Right renal cortex interstitium (tissue), 3 donors: Measurements from ENCODE around the gene CDK4. TPM values are rescaled to one million over a fixed set of nuclear protein-coding genes. Genes with fewer than 3 reads are reported as not detected.

ENCODE experiments used
- DNase-seq, 3 donors: peaks; one replicate each; pipeline ENCODE4 v3.0.0-alpha.2; 2013; ENCODE audit warnings: low read depth in 3 of 3, low spot score in 2 of 3
- polyA plus RNA-seq, 3 donors: library from polyadenylated mRNA; unstranded; fragments of 120-200 nt; gene quantifications; one replicate each; pipeline ENCODE4 v1.2.1, GENCODE V29; 2013; ENCODE audit not compliant: insufficient read length in 3 of 3

CDK4 gene
- polyA plus RNA-seq, 3 donors: 219 to 251 (median 232) TPM

DNA sequence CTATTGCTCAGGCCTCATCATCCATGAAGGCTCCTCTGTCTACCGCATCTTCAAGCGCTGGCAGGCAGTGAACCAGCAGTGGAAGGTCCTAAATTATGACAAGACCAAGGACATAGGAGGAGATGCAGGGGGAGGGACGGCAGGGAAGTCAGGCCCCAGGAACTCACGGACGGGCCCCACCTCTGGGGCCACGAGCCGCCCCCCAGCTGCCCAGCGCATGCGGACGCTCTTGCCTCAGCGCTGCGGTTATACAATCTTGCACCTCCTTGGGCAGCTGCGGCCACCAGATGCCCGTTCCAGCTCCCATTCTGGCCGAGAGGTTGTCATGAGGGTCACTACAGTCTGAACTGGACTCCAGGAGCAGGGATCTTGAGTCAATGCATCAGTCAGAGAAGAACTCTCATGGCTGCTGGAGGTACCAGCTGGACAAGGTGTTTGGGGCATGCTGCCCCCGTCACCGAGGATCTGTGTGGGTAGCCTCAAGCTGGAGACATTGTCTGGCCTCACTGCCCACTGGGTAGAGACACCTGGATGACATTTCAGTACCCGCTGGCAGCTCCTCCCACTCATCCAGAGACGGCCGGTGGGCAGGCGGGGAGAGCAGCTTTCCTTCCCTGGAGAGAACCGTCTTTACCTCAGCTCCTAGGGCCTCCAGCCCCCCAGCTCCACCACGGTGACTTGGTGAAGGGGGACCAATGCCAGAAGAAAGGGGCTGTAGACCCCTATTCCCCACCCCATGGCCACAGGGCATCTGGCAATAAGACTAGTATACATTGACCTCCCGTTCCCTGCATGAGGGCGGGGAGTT is 6.6 kb upstream of the CDK4 start:
- no peak for DNase-seq

DNA sequence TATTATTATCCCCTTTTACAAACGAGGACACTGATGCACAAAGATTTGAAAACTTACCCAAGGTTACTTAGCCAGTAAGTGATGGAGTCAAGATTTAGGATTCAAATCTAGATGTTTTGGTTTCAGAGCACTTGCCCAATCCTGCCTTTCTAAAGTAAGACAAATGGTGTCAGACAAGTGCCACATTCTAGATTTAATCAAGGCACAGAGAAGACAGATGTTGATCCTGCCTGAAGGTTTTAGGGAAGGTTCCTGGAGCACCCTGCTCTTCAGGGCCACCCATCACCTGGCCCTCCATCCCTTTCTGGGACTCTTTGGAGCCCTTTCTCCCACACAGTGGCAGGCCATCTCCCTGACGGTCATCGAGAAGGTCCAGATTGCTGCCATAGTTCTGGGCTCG is 5.7 kb upstream of the CDK4 start:
- no peak for DNase-seq

- DNase-seq: no peak
These were observed 4.6 kb upstream of the CDK4 start for GRCh38 chr12:57756406-57757341.

DNA sequence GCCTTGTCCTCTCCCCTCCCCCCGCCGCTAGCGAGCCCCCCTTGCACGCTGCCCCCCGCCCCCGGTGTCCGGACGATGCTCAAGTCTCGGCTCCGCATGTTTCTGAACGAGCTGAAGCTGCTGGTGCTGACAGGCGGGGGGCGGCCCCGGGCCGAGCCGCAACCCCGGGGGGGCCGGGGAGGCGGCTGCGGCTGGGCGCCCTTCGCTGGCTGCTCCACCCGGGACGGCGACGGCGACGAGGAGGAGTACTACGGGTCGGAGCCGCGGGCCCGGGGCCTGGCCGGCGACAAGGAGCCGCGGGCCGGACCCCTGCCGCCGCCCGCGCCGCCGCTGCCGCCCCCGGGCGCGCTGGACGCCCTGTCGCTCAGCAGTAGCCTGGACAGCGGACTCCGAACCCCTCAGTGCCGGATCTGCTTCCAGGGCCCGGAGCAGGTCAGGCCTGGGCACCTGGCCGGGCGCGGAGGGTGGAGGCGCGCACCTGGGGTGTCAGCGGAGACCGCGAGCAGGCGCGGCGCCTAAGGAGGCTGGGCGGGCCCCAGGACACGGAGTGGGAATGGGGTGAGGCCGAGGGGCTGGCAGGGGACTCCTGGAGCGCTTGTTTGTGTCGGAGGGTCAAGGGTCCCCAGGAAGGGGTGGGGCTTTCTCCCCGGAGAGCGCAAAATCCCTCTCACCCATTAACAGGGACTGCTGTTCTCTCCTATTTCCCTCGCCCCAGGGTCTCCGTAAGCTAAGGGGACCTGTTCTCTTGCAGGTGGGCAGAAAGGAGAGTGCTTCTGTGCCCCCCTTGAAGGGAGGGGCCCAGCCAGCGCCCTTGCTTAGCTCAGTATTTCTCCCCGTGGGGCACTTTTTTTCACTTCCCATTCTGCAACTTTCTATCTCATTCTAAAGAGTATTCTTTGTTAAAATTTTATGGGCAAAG is 3.6 kb upstream of the CDK4 start:
- no peak for DNase-seq

DNA sequence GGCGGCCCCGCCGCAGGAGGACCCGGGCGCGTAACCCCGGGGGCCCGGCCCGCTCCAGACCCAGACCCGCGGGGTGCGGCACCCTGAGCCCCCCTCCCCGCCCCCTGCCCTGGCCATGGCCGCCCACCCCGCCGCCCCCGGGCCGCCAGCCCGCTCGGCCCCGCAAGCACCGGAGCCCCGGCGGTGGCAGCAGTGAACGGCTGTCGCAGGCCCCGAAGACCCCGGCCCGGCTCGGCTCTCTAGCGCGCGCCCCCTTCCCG is 3.0 kb upstream of the CDK4 start:
- no peak for DNase-seq

DNA sequence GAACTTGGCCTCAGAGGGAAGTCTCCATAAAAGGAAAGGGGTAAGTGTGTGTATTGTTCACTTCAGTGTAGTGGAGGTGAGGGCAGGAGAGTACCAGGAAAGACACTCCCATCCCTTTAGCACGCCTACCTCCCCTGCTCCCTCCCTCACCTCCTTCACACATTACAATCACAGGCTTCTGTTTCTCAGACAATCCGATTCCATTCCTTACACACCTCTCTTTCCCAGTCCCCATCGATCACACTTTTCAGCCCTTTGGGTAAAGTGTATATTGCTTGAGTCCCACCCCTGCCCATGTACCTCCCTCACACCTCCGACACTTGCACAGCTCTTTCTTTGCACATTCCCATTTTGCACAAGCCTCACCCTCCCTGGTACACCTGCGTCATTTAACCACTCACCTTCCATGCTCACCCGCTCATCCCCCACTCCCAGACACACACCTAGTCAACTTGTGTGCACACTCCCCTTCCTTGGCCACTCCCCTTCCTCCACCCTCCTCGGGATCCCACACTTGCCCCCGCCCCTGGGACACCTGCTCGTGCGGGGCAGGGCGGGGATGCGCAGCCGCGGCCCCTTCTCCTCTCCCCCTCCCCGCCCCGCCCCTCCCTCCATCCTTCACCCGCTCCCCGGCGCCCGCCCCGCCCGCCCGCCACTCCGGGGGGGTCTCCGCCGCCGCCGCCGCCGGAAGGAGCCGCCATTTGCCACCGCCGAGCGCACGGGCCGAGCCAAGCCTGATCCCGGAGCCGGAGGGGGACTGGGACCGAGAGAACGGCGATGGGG is 2.5 kb upstream of the CDK4 start, which contains the start of gene MARCHF9:
Gene MARCHF9, plus strand, starts transcription at position 693 of the 783 bp plus-strand sequence. CDS start 426 bp downstream, outside the sequence.
- no peak for DNase-seq

DNA sequence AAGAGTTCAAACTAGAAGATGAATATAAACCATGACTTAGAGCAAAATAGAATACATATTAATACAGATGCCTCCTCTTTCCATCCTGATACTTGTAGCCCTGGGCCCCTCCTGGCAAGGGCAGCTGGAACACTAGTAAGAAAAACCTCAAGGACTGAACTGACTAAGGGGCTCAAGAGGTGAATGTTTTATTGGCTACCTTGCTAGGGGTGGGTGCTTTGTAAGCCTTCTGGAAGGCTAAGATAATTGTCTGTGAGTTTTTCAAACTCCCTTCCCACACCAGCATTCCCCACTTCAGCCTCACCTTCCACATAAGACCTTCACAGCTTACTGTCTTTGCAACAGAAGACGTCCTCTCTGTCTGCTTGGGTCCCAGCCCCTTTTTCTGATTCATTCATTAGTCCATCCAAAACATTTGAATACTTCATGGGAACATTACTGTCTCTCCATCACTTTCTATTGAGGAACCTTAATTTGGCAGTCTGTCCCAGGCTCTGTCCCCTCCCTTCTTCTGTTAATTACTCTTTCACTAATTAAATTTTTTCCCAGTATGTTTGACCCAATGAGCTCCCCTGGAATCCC is 1.7 kb upstream of the CDK4 start:
- no peak for DNase-seq

DNA sequence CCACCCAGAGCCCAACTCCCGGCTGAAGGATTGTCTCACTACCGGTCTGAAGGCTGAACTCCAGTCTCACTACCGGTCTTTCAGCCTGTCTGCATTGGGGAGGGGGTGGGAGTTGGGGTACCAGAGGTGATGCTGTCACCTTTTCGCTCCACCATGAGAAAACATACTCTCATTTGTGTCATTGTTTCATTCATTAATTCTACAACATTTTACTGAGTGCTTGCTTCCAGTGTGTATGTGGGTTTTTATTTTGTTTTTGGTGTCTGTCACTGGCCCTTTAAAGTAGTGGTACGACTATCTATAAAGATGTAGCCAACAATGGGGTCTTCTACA is 524 bp upstream of the CDK4 start:
- no peak for DNase-seq

DNA sequence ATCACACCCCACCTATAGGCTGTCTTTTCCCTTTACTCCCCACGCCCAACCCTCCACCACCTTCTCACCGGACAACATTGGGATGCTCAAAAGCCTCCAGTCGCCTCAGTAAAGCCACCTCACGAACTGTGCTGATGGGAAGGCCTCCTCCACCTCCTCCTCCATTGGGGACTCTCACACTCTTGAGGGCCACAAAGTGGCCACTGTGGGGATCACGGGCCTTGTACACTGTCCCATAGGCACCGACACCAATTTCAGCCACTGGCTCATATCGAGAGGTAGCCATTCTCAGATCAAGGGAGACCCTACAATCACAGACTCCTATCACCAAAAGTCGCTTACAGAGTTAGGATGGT is 700 bp downstream of the CDK4 start:
- DNase-seq: no peak

- DNase-seq: no peak
These were observed 1.3 kb downstream of the CDK4 start for GRCh38 chr12:57750561-57751431.

DNA sequence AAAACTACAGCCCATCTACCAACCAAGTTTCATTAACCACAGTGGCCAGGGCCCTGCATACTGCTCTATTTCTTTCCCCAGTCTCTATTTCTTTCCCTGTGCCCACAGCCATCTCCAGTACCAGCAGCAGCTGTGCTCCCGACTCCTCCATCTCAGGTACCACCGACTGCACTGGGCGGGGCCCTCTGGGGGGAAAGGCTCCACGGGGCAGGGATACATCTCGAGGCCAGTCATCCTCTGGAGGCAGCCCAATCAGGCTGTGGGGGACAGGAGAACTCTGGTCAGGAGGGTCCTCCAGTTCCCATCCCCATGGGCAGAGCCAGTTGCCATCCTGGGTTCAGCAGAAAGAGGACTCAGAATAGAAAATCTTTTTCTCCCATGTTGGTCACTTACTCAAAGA is 3.0 kb downstream of the CDK4 start:
- DNase-seq: no peak

GRCh38 chr12:57746025-57746424 is 6.1 kb downstream of the CDK4 start:
- no peak for DNase-seq

DNA sequence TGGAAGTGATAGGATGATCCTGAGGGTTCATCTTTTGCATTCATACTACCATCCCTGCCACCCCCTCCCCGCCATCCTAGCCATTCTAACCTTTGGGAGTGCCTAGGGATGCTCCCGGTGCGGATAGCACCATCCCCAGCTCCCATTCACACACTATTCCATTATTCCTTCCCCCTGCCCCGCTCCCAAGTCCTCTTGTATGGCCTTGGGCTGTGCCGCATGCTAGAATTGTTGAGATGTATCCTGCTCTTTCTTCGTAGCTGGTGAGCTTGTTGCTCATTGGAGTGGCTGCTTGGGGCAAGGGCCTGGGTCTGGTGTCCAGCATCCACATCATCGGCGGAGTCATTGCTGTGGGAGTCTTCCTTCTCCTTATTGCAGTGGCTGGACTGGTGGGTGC is 6.6 kb downstream of the CDK4 start:
- no peak for DNase-seq

GRCh38 chr12:57744777-57745484 is 7.2 kb downstream of the CDK4 start, which contains the start of gene TSPAN31:
TSS of gene TSPAN31 (plus strand) at chr12:57745039. CDS start at chr12:57745155, 116 bp downstream.
- peak; percentile 96 to 99 (median 98) for DNase-seq

GRCh38 chr12:57744194-57744776 is 7.8 kb downstream of the CDK4 start:
- peak in 2 of 3 donors; percentile 77 to 80 for DNase-seq

GRCh38 chr12:57743769-57744168 is 8.3 kb downstream of the CDK4 start:
- DNase-seq: no peak

DNA sequence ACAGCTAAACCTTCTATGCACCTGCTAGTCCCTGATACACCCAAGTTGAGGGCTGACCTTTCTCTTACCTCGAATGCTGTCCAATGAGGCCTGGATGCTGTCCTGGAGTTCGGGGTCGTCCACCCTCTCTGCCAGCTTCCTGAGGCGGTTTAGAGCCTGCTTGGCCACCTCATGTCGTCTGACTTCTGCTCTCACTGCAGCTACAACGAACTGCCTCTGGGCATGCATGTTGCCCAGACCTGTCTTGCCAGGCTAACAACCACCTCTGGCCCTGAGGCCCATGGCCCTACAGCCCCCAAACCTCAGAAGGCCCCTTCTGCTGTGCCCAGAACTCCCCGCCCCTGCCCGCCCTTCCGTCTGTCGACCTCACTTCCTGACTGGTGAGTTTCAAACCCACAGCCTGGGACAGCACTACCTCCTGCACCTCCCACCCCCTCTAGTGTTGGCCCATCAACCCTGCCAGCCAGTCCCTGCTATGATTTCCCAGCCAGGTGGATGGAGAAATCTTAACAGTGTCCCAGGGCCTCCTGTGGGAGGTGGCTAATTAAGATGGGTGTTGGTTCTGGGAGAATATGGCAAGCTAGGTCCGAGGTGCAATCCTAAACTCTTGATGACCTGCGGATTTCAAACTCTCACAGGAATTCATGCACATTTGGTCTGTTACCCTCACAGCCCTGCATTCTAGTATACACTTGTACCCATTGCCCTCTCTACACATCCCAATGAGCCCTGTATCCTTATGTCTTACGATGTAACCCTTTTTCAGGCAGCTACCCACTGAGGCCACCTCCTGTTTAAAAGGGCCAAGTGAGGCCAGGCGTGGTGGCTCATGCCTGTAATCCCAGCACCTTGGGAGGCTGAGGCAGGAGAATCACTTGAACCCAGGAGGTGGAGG is 10.0 kb downstream of the CDK4 start:
- DNase-seq: no peak
